ENCODE data around the gene MRPS2. TPM values are rescaled to one million over a fixed set of nuclear protein-coding genes. Genes with fewer than 3 reads are reported as not detected.

Gene MRPS2
- total RNA-seq, 2 experiments from 2014 or later, result 20.8 to 23.2 TPM

- POLR2A ChIA-PET, result no interaction called here
- peaks cover 0 to 3% of the 10 kb centered on the region in 2 experiments for H3K9me3 ChIP-seq (ENCODE audit: control insufficient read depth in 1 of 2, insufficient read depth in 1 of 2, low read length in 2 of 2)
- no peak for TF ChIP-seq CTCF (IDR thresholded peaks at IDR 0.05)
- peaks cover 6 to 14% of the 10 kb centered on the region in 2 experiments for H3K27me3 ChIP-seq (ENCODE audit: control insufficient read depth in 1 of 2, insufficient read depth in 2 of 2, low read length in 2 of 2)
- no peaks in the 10 kb centered on the region for H3K36me3 ChIP-seq (ENCODE audit: insufficient read depth, low read length)
- no peak overlapping the region for H3K4me3 ChIP-seq (ENCODE audit: low read length)
- DNase-seq (peak in 3 of 14 experiments; percentile 19 to 29 (median 27)), ATAC-seq (ENCODE audit: poor library complexity) (no peak)
- Mint-ChIP-seq H3K4me1 (ENCODE audit: low read depth) (peaks cover 13% of the 10 kb centered on the region), H3K36me3 (ENCODE audit: low read depth) (no peaks in the 10 kb centered on the region), H3K27me3 (peaks cover 47% of the 10 kb centered on the region), H3K4me3 (no peak overlapping the region), H3K9me3 (no peaks in the 10 kb centered on the region), H3K27ac (no peak overlapping the region)
- CTCF ChIA-PET, result no interaction called here
- no peak overlapping the region for H3K27ac ChIP-seq (ENCODE audit: low read depth in 1 of 2, low read length in 2 of 2)
- intact Hi-C loops (cut with DNase I, micrococcal nuclease), result no loop called here
- peaks cover 3% of the 10 kb centered on the region for H3K4me1 ChIP-seq (ENCODE audit: insufficient read depth, low read length)
Observed at GRCh38 chr9:135474915-135475314, 25.6 kb upstream of the MRPS2 start.

- Histone ChIP-seq H3K4me1 (ENCODE audit: insufficient read depth, low read length) (peaks cover 14% of the 10 kb centered on the region), H3K4me3 (ENCODE audit: low read length) (no peak overlapping the region), H3K27ac (ENCODE audit: low read depth in 1 of 2, low read length in 2 of 2) (no peak overlapping the region), H3K27me3 (ENCODE audit: control insufficient read depth in 1 of 2, insufficient read depth in 2 of 2, low read length in 2 of 2) (peaks cover 21 to 26% of the 10 kb centered on the region in 2 experiments), H3K9me3 (ENCODE audit: control insufficient read depth in 1 of 2, insufficient read depth in 1 of 2, low read length in 2 of 2) (peaks cover 0 to 9% of the 10 kb centered on the region in 2 experiments), H3K36me3 (ENCODE audit: insufficient read depth, low read length) (no peaks in the 10 kb centered on the region)
- Mint-ChIP-seq H3K4me1 (ENCODE audit: low read depth) (peaks cover 14% of the 10 kb centered on the region), H3K4me3 (peak overlapping the region; percentile 55), H3K27me3 (peaks cover 40% of the 10 kb centered on the region), H3K36me3 (ENCODE audit: low read depth) (no peaks in the 10 kb centered on the region), H3K9me3 (no peaks in the 10 kb centered on the region), H3K27ac (no peak overlapping the region)
- ChIA-PET CTCF (no interaction called here), POLR2A (no interaction called here)
- TF ChIP-seq CTCF (IDR thresholded peaks at IDR 0.05), result no peak
- intact Hi-C loops (cut with DNase I, micrococcal nuclease), result no loop called here
- DNase-seq (no peak), ATAC-seq (ENCODE audit: poor library complexity) (no peak)
Observed at GRCh38 chr9:135476561-135477355, 23.7 kb upstream of the MRPS2 start.

- no peaks in the 10 kb centered on the region for H3K9me3 Mint-ChIP-seq
- no peak overlapping the region for H3K27ac Mint-ChIP-seq
- H3K27me3 ChIP-seq (ENCODE audit: control insufficient read depth in 1 of 2, insufficient read depth in 2 of 2, low read length in 2 of 2), result peaks cover 28 to 36% of the 10 kb centered on the region in 2 experiments
- H3K9me3 ChIP-seq (ENCODE audit: control insufficient read depth in 1 of 2, insufficient read depth in 1 of 2, low read length in 2 of 2), result peaks cover 0 to 9% of the 10 kb centered on the region in 2 experiments
- ChIA-PET CTCF (no interaction called here), POLR2A (interaction anchor here (0.6 kb wide), 1 partner anchor 11 kb away, joined by 3 read pairs; no protein-coding TSS in a partner anchor)
- H3K4me1 ChIP-seq (ENCODE audit: insufficient read depth, low read length), result peaks cover 14% of the 10 kb centered on the region
- H3K4me3 ChIP-seq (ENCODE audit: low read length), result no peak overlapping the region
- H3K27me3 Mint-ChIP-seq, result peaks cover 50% of the 10 kb centered on the region
- H3K36me3 ChIP-seq (ENCODE audit: insufficient read depth, low read length), result no peaks in the 10 kb centered on the region
- intact Hi-C loops (cut with DNase I, micrococcal nuclease), result no loop called here
- H3K36me3 Mint-ChIP-seq (ENCODE audit: low read depth), result no peaks in the 10 kb centered on the region
- ATAC-seq (ENCODE audit: poor library complexity) (no peak), DNase-seq (no peak)
- no peak for TF ChIP-seq CTCF (IDR thresholded peaks at IDR 0.05)
- peaks cover 19% of the 10 kb centered on the region for H3K4me1 Mint-ChIP-seq (ENCODE audit: low read depth)
- H3K27ac ChIP-seq (ENCODE audit: low read depth in 1 of 2, low read length in 2 of 2), result no peak overlapping the region
- H3K4me3 Mint-ChIP-seq, result peak overlapping the region; percentile 95
Observed at GRCh38 chr9:135478191-135478590, 22.3 kb upstream of the MRPS2 start.

Measured in CD4-positive, alpha-beta T cell (primary cell).